ENCODE measurements around the gene ACP3.

- TF ChIP-seq, protein P1, sequence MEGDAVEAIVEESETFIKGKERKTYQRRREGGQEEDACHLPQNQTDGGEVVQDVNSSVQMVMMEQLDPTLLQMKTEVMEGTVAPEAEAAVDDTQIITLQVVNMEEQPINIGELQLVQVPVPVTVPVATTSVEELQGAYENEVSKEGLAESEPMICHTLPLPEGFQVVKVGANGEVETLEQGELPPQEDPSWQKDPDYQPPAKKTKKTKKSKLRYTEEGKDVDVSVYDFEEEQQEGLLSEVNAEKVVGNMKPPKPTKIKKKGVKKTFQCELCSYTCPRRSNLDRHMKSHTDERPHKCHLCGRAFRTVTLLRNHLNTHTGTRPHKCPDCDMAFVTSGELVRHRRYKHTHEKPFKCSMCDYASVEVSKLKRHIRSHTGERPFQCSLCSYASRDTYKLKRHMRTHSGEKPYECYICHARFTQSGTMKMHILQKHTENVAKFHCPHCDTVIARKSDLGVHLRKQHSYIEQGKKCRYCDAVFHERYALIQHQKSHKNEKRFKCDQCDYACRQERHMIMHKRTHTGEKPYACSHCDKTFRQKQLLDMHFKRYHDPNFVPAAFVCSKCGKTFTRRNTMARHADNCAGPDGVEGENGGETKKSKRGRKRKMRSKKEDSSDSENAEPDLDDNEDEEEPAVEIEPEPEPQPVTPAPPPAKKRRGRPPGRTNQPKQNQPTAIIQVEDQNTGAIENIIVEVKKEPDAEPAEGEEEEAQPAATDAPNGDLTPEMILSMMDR (IDR thresholded peaks at IDR 0.05; ENCODE audit: insufficient read depth, low read length, poor library complexity, severe bottlenecking), result no peak
- TF ChIP-seq EZH2phosphoT487 (conservative IDR thresholded peaks at IDR 0.05; ENCODE audit: low read length), result no peak
Measured at GRCh38 chr3:132268956-132269355, 48.3 kb upstream of the ACP3 start.

All from SU-DHL-6 (cell line).